Gastroesophageal sphincter (tissue), 4 donors: ENCODE results near the gene XRCC3. TPM values are rescaled to one million over a fixed set of nuclear protein-coding genes. Genes with fewer than 3 reads are reported as not detected.
A peak's percentile ranks its signal among the peaks of the same experiment; 100 is the strongest.

Source experiments
- ATAC-seq: fragments of 150-250 bp; one replicate; pipeline ENCODE4 v1.9.1; 2016; ENCODE audit warnings: mild to moderate bottlenecking, moderate library complexity
- H3K27ac ChIP-seq, 4 donors: fragments of 200-600 bp; sonication (generic) in 3 of 4; 1 replicate in 3 of 4; 2 replicates in 1 of 4; pipeline ENCODE4 v1.5.1; 2016 to 2019
- H3K27me3 ChIP-seq: fragments of 200-600 bp; sonication (generic); one replicate; pipeline ENCODE4 v1.5.1; 2019
- H3K36me3 ChIP-seq, 2 donors: fragments of 200-600 bp; sonication (generic); one replicate each; pipeline ENCODE4 v1.5.1; 2019; ENCODE audit warnings: control low read depth in 1 of 2
- H3K4me1 ChIP-seq, 3 donors: fragments of 200-600 bp; sonication (generic); 1 replicate in 2 of 3; 2 replicates in 1 of 3; pipeline ENCODE4 v1.5.1; 2016 to 2019; ENCODE audit warnings: control low read depth in 2 of 3
- H3K4me3 ChIP-seq, 2 donors: fragments of 200-600 bp; sonication (generic); one replicate each; pipeline ENCODE4 v1.5.1; 2019; ENCODE audit warnings: mild to moderate bottlenecking in 1 of 2, moderate library complexity in 1 of 2
- H3K9me3 ChIP-seq, 3 donors: fragments of 200-600 bp; sonication (generic); one replicate each; pipeline ENCODE4 v1.5.1; 2017 to 2019; ENCODE audit warnings: control low read depth in 2 of 3
- EP300 ChIP-seq: sonication (generic); formaldehyde crosslinking; IDR thresholded peaks from one replicate; pipeline ENCODE4 v1.6.1; 2017; ENCODE audit warnings: antibody characterized with exemption, mild to moderate bottlenecking
- POLR2A ChIP-seq, 2 donors: fragments of 450-650 bp; IDR thresholded peaks; one replicate each; pipeline ENCODE4 v1.6.1; 2017; ENCODE audit warnings: antibody characterized with exemption in 2 of 2, mild to moderate bottlenecking in 2 of 2, moderate library complexity in 1 of 2
- POLR2AphosphoS5 ChIP-seq: sonication (generic); formaldehyde crosslinking; IDR thresholded peaks from one replicate; pipeline ENCODE4 v1.6.1; 2017; ENCODE audit warnings: antibody characterized with exemption
- WGBS, 2 donors: methylation state at CpG; one replicate each; pipeline ENCODE4 v1.1.5; 2018; ENCODE audit warnings: low coverage in 1 of 2; 5-methylcytosine and 5-hydroxymethylcytosine counted together
- total RNA-seq, 4 donors: library from RNA; depleted of rRNA; stranded (reverse); fragments of >200 nt; gene quantifications; one replicate each; pipeline ENCODE4 v1.1.0, GENCODE V29; 2016
- TF ChIP-seq, protein P1 (sequence below), 4 experiments: fragments of 200-600 bp in 2 of 4; fragments of 450-650 bp in 2 of 4; sonication (generic) in 1 of 4; IDR thresholded peaks; one replicate each; pipeline ENCODE4 v1.5.1; 2017 to 2019; ENCODE audit warnings: antibody characterized with exemption in 4 of 4, mild to moderate bottlenecking in 2 of 4, moderate library complexity in 2 of 4

The XRCC3 gene
- total RNA-seq, 4 donors from 2014 or later: 1.2 to 7.8 (median 3.6) TPM

- Histone ChIP-seq H3K4me1 (no peaks in the 10 kb centered on the region), H3K27me3 (no peaks in the 10 kb centered on the region), H3K9me3 (no peaks in the 10 kb centered on the region), H3K27ac (no peak overlapping the region), H3K4me3 (no peak overlapping the region), H3K36me3 (peaks cover 0 to 84% of the 10 kb centered on the region in 2 donors)
- no peak for TF ChIP-seq POLR2AphosphoS5
- TF ChIP-seq, protein P1, sequence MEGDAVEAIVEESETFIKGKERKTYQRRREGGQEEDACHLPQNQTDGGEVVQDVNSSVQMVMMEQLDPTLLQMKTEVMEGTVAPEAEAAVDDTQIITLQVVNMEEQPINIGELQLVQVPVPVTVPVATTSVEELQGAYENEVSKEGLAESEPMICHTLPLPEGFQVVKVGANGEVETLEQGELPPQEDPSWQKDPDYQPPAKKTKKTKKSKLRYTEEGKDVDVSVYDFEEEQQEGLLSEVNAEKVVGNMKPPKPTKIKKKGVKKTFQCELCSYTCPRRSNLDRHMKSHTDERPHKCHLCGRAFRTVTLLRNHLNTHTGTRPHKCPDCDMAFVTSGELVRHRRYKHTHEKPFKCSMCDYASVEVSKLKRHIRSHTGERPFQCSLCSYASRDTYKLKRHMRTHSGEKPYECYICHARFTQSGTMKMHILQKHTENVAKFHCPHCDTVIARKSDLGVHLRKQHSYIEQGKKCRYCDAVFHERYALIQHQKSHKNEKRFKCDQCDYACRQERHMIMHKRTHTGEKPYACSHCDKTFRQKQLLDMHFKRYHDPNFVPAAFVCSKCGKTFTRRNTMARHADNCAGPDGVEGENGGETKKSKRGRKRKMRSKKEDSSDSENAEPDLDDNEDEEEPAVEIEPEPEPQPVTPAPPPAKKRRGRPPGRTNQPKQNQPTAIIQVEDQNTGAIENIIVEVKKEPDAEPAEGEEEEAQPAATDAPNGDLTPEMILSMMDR (IDR thresholded peaks at IDR 0.05): no peak
- TF ChIP-seq EP300: no peak
- TF ChIP-seq POLR2A (IDR thresholded peaks at IDR 0.05): no peak
- WGBS, 2 donors: 93% methylated on average over 3 of the region's 5 CpGs; no CpG with 5 or more reads in 1 of the 2 donors
- ATAC-seq: no peak
These were observed 33.2 kb upstream of the XRCC3 start for GRCh38 chr14:103748534-103748857.

DNA sequence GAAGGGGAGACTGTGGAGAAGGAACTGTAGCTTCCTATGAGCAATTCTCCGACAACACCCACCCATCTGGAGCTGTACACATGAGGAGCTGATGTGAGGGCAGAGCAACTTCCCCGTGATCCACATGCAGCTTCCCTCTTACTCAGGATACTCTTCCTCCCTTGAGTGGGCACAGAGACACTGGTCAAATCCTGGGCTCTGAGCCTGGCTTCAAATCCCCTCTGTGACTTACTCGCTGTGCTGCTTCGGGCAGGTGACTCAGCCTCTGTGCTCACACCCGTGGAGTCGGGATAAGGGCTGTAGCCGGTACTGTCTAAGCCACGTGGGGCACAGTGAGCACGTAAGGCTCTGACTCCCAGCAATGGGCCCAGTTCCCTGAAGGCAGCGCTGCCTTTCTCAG lies 31.4 kb upstream of the XRCC3 start:
- Histone ChIP-seq H3K4me1 (peaks cover 0 to 6% (median 0%) of the 10 kb centered on the region in 3 donors), H3K9me3 (no peaks in the 10 kb centered on the region), H3K4me3 (no peak overlapping the region), H3K27me3 (no peaks in the 10 kb centered on the region), H3K27ac (no peak overlapping the region), H3K36me3 (peaks cover 0 to 74% of the 10 kb centered on the region in 2 donors)
- TF ChIP-seq, protein P1 (IDR thresholded peaks at IDR 0.05): no peak
- WGBS, 2 donors: 88 to 90% methylated on average over 2 to 5 of the region's 10 CpGs
- no peak for ATAC-seq

GRCh38 chr14:103745424-103745823 lies 30.2 kb upstream of the XRCC3 start:
- TF ChIP-seq, protein P1 (IDR thresholded peaks at IDR 0.05): no peak
- TF ChIP-seq EP300: no peak
- Histone ChIP-seq H3K4me1 (peaks cover 0 to 6% (median 0%) of the 10 kb centered on the region in 3 donors), H3K4me3 (no peak overlapping the region), H3K27ac (no peak overlapping the region), H3K9me3 (no peaks in the 10 kb centered on the region), H3K27me3 (no peaks in the 10 kb centered on the region), H3K36me3 (peaks cover 0 to 81% of the 10 kb centered on the region in 2 donors)
- WGBS, 2 donors: 72 to 73% methylated on average over 4 to 5 of the region's 5 CpGs
- ATAC-seq: no peak

DNA sequence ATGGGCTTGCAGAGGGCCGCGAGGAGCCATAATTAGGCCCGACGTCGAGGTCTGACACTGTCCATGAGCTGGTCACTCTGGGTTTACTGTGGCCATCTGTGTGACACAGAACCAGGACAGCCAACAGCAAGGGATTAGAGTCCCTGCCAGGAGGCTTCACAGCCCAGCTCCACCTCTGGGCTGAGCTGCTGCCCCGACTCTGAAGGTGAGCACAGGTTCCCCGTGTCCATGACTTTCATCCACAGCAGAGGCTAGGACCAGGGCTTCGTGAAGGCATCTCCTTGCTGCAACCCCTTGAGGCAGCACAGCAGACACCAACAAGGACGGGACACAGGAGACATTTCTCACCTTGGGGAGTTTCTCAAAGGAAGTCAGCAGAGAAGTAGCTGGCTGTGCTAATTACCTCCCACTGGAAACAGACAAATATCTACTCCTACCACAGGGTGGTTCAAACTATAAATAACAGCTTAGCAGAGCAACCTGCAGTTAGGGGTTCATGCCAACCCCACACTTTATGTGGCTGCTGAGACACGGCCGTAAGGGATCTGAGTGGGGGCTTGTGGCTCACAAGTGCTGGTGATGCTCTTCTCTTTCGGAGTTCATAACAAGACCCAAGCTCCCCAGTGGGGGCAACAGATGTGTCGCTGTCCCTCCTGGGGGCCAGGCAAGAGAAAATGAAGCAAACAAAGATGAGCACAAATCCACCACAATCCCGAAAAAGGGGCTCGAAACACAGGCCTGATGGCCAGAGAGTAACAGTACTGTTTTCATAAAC lies 29.6 kb upstream of the XRCC3 start:
- no peaks in the 10 kb centered on the region for H3K27me3 ChIP-seq
- ATAC-seq: no peak
- H3K9me3 ChIP-seq: no peaks in the 10 kb centered on the region
- no peak overlapping the region for H3K4me3 ChIP-seq
- TF ChIP-seq POLR2AphosphoS5 (no peak), POLR2A (IDR thresholded peaks at IDR 0.05) (no peak), EP300 (no peak)
- TF ChIP-seq, protein P1 (IDR thresholded peaks at IDR 0.05): no peak
- WGBS, 2 donors: 76 to 93% methylated on average over 2 to 3 of the region's 15 CpGs
- H3K4me1 ChIP-seq: peaks cover 0 to 6% (median 0%) of the 10 kb centered on the region in 3 donors
- H3K36me3 ChIP-seq: peaks cover 0 to 83% of the 10 kb centered on the region in 2 donors
- H3K27ac ChIP-seq: no peak overlapping the region

DNA sequence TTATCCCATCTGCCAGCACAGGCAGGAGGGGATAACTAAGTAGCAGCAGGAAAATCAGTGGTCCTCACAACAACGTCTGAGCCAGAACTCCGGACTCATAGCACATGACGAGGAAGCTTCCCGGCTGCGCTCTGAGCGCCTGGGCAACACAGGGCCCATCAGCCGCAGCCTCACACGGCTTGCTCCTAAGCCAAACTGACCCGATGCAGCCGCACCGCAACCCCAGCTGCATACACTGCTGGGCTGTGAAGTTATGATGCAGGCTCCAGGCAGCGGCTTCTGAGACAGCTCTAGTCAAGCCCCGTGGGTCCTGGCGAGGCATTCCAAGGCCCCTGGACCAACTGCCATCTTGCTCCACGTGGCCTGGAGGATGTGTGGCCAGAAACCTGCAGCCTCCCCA lies 28.4 kb upstream of the XRCC3 start:
- peaks cover 0 to 80% of the 10 kb centered on the region in 2 donors for H3K36me3 ChIP-seq
- 60% methylated on average over 1 of the region's 15 CpGs; no CpG with 5 or more reads in 1 of the 2 donors for whole genome bisulfite sequencing, 2 donors

More for the DNA sequence above, 28.4 kb upstream of the XRCC3 start:
- Histone ChIP-seq H3K27ac (peak overlapping the region in 1 of 4 donors; percentile 43), H3K4me3 (no peak overlapping the region), H3K27me3 (no peaks in the 10 kb centered on the region), H3K4me1 (peaks cover 0 to 15% (median 0%) of the 10 kb centered on the region in 3 donors), H3K9me3 (no peaks in the 10 kb centered on the region)
- TF ChIP-seq POLR2AphosphoS5 (no peak), POLR2A (IDR thresholded peaks at IDR 0.05) (no peak), EP300 (no peak)
- TF ChIP-seq, protein P1 (IDR thresholded peaks at IDR 0.05): no peak
- ATAC-seq: no peak
